ENCODE data around the gene ETS1.
"Not testable (repeated sequence)": the region's sequence is repeated elsewhere in the genome, so short reads cannot be mapped to it uniquely, and the experiment has no call there.

ETS1 gene

GRCh38 chr11:128453444-128454336, 133.7 kb downstream of the ETS1 start:
- TF ChIP-seq, protein P1, sequence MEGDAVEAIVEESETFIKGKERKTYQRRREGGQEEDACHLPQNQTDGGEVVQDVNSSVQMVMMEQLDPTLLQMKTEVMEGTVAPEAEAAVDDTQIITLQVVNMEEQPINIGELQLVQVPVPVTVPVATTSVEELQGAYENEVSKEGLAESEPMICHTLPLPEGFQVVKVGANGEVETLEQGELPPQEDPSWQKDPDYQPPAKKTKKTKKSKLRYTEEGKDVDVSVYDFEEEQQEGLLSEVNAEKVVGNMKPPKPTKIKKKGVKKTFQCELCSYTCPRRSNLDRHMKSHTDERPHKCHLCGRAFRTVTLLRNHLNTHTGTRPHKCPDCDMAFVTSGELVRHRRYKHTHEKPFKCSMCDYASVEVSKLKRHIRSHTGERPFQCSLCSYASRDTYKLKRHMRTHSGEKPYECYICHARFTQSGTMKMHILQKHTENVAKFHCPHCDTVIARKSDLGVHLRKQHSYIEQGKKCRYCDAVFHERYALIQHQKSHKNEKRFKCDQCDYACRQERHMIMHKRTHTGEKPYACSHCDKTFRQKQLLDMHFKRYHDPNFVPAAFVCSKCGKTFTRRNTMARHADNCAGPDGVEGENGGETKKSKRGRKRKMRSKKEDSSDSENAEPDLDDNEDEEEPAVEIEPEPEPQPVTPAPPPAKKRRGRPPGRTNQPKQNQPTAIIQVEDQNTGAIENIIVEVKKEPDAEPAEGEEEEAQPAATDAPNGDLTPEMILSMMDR (IDR thresholded peaks at IDR 0.05; ENCODE audit: extremely low read depth, missing control alignments) = no peak
- no peak for DNase-seq (ENCODE audit: low spot score)

DNA sequence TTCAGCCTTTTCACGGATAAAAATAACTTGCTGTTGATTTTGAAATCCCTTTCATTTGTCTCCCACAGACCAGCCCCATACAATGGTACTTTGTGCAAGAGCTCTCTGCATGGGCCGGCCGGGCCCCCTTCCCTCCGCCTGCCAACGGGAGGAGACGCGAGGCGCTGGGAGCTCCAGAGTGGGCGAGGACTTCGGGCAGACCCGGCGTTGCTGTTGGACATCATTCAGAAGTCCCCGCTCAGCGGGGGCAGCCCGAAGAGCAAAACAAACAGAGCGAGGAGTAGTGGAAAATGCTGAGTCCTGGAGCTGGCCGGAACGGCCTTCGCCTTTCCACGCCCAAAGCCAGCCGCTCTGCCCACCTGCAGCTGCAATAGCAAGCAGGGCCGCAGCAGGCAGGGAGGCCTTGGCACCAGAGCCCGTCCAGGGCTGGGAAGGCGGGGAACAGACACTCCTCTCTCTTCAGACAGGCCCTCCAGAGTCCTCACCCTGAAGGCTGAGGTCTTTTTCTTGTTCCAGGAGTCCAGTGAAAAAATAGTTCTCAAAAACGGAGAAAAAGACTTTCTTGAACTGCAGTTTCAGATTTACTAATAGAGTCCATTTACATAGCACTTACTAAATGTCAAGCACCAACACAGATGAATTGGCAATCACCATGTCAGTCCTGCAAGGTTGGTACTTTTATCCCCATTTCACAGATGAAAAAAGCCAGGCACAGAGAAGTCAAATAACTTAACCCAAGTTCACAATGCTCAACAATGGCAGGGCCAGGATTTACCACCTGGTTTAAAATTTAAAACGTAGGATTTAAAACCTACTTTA, 135.5 kb downstream of the ETS1 start:
- peak; percentile 34 for DNase-seq (ENCODE audit: low spot score)
- TF ChIP-seq, protein P1 (IDR thresholded peaks at IDR 0.05; ENCODE audit: extremely low read depth, missing control alignments) = no peak

- TF ChIP-seq, protein P1 (IDR thresholded peaks at IDR 0.05; ENCODE audit: extremely low read depth, missing control alignments) = no peak
- DNase-seq (ENCODE audit: low spot score) = no peak
Observed at GRCh38 chr11:128450882-128451651, 136.3 kb downstream of the ETS1 start.

- not testable (repeated sequence) for DNase-seq (ENCODE audit: low spot score)
Observed at GRCh38 chr11:128450425-128450824, 136.9 kb downstream of the ETS1 start.

- TF ChIP-seq, protein P1 (IDR thresholded peaks at IDR 0.05; ENCODE audit: extremely low read depth, missing control alignments) = no peak
Observed at GRCh38 chr11:128448981-128449713, 138.2 kb downstream of the ETS1 start.

GRCh38 chr11:128448200-128448886, 139.0 kb downstream of the ETS1 start:
- DNase-seq (ENCODE audit: low spot score) = no peak
- TF ChIP-seq, protein P1 (IDR thresholded peaks at IDR 0.05; ENCODE audit: extremely low read depth, missing control alignments) = no peak

More at GRCh38 chr11:128448981-128449713, 138.2 kb downstream of the ETS1 start:
- DNase-seq (ENCODE audit: low spot score) = no peak

Measured in GM20000 (cell line).